Breast epithelium (tissue), 4 donors: ENCODE data around the gene KIAA0753. TPM values are rescaled to one million over a fixed set of nuclear protein-coding genes. Genes with fewer than 3 reads are reported as not detected.

Experiments
- DNase-seq, 2 donors: peaks; one replicate each; pipeline ENCODE4 v3.0.0-alpha.2; 2019; ENCODE audit warnings: low spot score in 2 of 2
- H3K27ac ChIP-seq, 2 donors: fragments of 200-600 bp; sonication (generic) in 1 of 2; one replicate each; pipeline ENCODE4 v1.5.1; 2016 to 2019; ENCODE audit warnings: mild to moderate bottlenecking in 1 of 2
- H3K27me3 ChIP-seq, 2 donors: fragments of 200-600 bp; sonication (generic) in 1 of 2; one replicate each; pipeline versions ENCODE4 v1.5.1 to v1.6.0; 2017 to 2019; ENCODE audit warnings: control low read depth in 1 of 2, mild to moderate bottlenecking in 1 of 2
- H3K36me3 ChIP-seq: fragments of 200-600 bp; one replicate; pipeline ENCODE4 v1.5.1; 2019
- H3K4me1 ChIP-seq, 2 donors: fragments of 200-600 bp; sonication (generic); one replicate each; pipeline ENCODE4 v1.5.1; 2016 to 2019; ENCODE audit warnings: control low read depth in 1 of 2
- H3K4me3 ChIP-seq, 3 donors: fragments of 200-600 bp; sonication (generic); 1 replicate in 2 of 3; 2 replicates in 1 of 3; pipeline ENCODE4 v1.5.1; 2016 to 2019; ENCODE audit warnings: mild to moderate bottlenecking in 3 of 3, moderate library complexity in 2 of 3
- H3K9me3 ChIP-seq, 2 donors: fragments of 200-600 bp; sonication (generic) in 1 of 2; one replicate each; pipeline ENCODE4 v1.5.1; 2016 to 2019; ENCODE audit warnings: control low read depth in 1 of 2
- POLR2A ChIP-seq: fragments of 450-650 bp; IDR thresholded peaks from one replicate; pipeline ENCODE4 v1.6.1; 2016; ENCODE audit warnings: antibody characterized with exemption, mild to moderate bottlenecking, moderate library complexity
- POLR2AphosphoS5 ChIP-seq, 3 donors: sonication (generic); formaldehyde crosslinking; IDR thresholded peaks; one replicate each; pipeline ENCODE4 v1.6.1; 2017; ENCODE audit warnings: antibody characterized with exemption in 3 of 3
- intact Hi-C: fragments of 100-400 bp; cut with DNase I; formaldehyde crosslinking; loops from one replicate; pipeline ENCODE4 v1.15.1; 2023; ENCODE audit warnings: low total_unique reads
- total RNA-seq, 3 donors: library from RNA; depleted of rRNA; stranded (reverse); fragments of >200 nt; gene quantifications; one replicate each; pipeline ENCODE4 v1.1.0, GENCODE V29; 2016
- TF ChIP-seq, protein P1 (sequence below), 3 donors: fragments of 450-650 bp; IDR thresholded peaks; one replicate each; pipeline ENCODE4 v1.5.1; 2016 to 2017; ENCODE audit warnings: antibody characterized with exemption in 3 of 3, mild to moderate bottlenecking in 3 of 3, moderate library complexity in 3 of 3

Gene KIAA0753
- total RNA-seq, 3 donors from 2014 or later = 10.1 to 26.5 (median 25.6) TPM

DNA sequence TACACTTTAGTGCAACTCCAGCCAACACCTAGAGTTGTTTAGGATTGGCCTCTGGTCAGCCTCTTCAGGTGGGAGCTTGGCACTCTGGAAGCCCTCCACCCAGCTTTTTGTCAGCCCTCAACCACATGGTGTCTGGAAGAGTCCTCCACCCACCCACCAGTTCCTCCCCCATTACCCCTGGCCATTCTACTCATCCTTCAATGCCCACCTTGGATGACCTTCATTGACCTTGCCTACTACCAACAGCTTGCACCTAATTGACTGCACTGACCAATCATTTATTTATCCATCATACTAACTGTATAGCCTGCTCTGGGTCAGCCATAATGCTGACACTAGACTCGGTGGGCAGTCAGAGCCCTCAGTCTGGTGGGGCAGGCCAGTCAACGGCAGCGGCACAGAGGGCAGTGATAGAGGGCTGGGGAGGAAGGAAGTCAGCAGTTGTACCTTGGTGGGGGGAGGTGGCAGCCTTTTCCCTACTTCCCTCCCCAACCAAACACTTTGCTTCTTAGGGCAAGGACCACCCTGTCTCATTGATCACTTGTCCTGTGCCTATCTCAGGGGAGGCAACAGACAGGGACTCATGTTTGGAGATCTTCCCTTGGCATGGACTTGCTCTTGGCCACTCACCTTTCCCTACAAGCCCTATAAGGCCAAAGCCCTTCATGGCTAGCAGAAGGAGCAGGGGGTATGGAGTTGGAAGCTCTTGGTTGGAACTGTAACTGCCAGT lies 43.4 kb upstream of the KIAA0753 start:
- no peak for DNase-seq
- no peaks in the 10 kb centered on the region for H3K4me1 ChIP-seq
- intact Hi-C loops = no loop called here
- no peak overlapping the region for H3K27ac ChIP-seq
- no peaks in the 10 kb centered on the region for H3K27me3 ChIP-seq
- no peaks in the 10 kb centered on the region for H3K36me3 ChIP-seq
- no peak for TF ChIP-seq POLR2A
- TF ChIP-seq, protein P1, sequence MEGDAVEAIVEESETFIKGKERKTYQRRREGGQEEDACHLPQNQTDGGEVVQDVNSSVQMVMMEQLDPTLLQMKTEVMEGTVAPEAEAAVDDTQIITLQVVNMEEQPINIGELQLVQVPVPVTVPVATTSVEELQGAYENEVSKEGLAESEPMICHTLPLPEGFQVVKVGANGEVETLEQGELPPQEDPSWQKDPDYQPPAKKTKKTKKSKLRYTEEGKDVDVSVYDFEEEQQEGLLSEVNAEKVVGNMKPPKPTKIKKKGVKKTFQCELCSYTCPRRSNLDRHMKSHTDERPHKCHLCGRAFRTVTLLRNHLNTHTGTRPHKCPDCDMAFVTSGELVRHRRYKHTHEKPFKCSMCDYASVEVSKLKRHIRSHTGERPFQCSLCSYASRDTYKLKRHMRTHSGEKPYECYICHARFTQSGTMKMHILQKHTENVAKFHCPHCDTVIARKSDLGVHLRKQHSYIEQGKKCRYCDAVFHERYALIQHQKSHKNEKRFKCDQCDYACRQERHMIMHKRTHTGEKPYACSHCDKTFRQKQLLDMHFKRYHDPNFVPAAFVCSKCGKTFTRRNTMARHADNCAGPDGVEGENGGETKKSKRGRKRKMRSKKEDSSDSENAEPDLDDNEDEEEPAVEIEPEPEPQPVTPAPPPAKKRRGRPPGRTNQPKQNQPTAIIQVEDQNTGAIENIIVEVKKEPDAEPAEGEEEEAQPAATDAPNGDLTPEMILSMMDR (IDR thresholded peaks at IDR 0.05) = no peak
- TF ChIP-seq POLR2AphosphoS5 (IDR thresholded peaks at IDR 0.05) = no peak
- no peak overlapping the region for H3K4me3 ChIP-seq
- no peaks in the 10 kb centered on the region for H3K9me3 ChIP-seq

DNA sequence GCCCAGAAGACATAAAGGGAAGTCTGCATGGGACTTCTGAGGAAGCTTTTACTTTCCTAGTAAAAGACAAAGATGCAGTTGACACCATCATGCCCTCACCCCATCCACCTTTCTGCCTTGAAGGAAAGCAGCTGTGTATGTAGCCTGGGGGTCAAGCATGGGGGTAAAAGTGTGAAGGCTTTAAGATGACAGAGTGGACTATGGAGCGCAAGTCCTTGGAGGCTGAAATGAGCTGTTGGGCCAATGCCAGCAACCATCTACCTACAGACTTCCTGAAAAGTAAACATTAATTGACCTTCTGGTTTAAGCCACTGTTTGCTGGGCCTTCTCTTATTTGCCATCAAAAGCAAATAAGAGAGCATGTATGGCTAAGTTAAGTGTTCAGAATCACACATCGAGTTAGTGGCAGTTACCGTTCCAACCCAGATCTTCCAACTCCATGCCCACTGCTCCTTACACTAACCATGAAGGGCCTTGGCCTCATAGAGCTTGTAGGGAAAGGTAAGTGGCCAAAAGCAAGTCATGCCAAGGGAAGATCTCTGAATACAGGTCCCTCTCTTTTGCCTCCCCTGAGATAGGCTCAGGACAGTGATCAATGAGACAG lies 42.7 kb upstream of the KIAA0753 start:
- TF ChIP-seq, protein P1 (IDR thresholded peaks at IDR 0.05) = no peak
- TF ChIP-seq POLR2AphosphoS5 (IDR thresholded peaks at IDR 0.05) = no peak
- no peak for TF ChIP-seq POLR2A
- Histone ChIP-seq H3K27me3 (no peaks in the 10 kb centered on the region), H3K27ac (no peak overlapping the region), H3K9me3 (no peaks in the 10 kb centered on the region), H3K4me1 (no peaks in the 10 kb centered on the region), H3K36me3 (no peaks in the 10 kb centered on the region), H3K4me3 (no peak overlapping the region)
- DNase-seq = no peak
- intact Hi-C loops = no loop called here

DNA sequence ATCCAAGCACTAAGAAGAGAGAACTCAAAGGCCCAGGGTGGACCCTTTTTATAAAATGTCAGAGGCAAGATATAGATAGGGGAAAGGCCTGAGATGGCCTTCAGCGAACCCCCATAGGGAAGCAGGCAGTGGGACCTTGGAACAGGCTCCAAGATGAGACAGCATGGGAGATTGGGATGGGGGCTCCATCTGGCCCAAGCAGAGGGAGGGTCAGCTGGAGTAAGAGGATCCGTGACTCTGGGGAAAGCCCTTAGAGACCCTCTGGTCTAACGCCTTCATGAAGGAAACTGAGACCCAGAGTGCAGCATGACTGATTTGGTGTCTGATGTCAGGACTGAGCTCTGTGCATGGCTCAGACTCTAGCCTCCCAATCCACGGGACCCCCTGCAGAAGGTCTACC lies 41.8 kb upstream of the KIAA0753 start:
- Histone ChIP-seq H3K36me3 (no peaks in the 10 kb centered on the region), H3K27me3 (no peaks in the 10 kb centered on the region), H3K4me1 (no peaks in the 10 kb centered on the region), H3K4me3 (no peak overlapping the region), H3K9me3 (no peaks in the 10 kb centered on the region), H3K27ac (no peak overlapping the region)
- intact Hi-C loops = no loop called here
- no peak for TF ChIP-seq POLR2A
- TF ChIP-seq, protein P1 (IDR thresholded peaks at IDR 0.05) = no peak
- TF ChIP-seq POLR2AphosphoS5 (IDR thresholded peaks at IDR 0.05) = no peak
- DNase-seq = no peak

DNA sequence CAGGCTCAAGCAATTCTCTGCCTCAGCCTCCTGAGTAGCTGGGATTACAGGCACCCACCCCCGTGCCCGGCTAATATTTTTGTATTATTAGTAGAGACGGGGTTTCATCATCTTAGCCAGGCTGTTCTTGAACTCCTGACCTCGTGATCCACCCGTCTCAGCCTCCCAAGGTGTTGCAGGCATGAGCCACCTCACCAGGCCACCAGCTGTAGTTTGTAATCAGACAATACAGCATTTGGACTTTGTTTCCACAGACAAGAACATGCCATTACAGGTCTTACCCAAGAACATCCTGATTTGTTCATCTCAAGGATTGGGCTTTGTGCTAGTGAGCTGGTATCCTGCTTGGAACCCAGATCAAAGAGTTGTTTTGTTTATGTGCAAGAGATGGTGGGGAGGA lies 41.2 kb upstream of the KIAA0753 start:
- DNase-seq = no peak
- intact Hi-C loops = no loop called here
- TF ChIP-seq, protein P1 (IDR thresholded peaks at IDR 0.05) = no peak
- TF ChIP-seq POLR2AphosphoS5 (IDR thresholded peaks at IDR 0.05) = no peak
- no peak for TF ChIP-seq POLR2A
- Histone ChIP-seq H3K27ac (no peak overlapping the region), H3K36me3 (no peaks in the 10 kb centered on the region), H3K4me1 (no peaks in the 10 kb centered on the region), H3K4me3 (no peak overlapping the region), H3K9me3 (no peaks in the 10 kb centered on the region), H3K27me3 (no peaks in the 10 kb centered on the region)

DNA sequence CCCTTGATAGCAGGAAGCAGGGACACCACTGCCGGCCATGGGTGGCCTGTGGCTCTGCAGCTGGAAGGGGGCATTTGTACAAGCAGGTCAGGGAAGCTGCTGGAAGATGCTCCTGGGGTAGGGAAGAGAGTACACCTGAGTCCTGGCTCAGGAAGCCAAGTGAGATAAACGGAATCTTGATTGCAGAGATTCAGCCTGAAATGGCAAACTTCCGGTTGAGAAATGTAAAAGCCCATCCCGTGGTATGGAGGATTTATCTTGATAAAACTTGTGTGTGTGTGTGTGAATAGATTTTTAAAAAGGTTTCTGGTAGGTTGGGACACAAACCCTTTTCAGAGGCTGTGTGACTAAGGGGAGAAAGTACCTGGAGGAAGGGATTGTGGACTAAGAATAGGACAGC lies 40.7 kb upstream of the KIAA0753 start:
- H3K36me3 ChIP-seq = no peaks in the 10 kb centered on the region
- no peaks in the 10 kb centered on the region for H3K9me3 ChIP-seq
- TF ChIP-seq POLR2AphosphoS5 (IDR thresholded peaks at IDR 0.05) (no peak), POLR2A (no peak)
- TF ChIP-seq, protein P1 (IDR thresholded peaks at IDR 0.05) = no peak
- no peak for DNase-seq
- no peaks in the 10 kb centered on the region for H3K27me3 ChIP-seq
- intact Hi-C loops = no loop called here
- H3K27ac ChIP-seq = no peak overlapping the region
- H3K4me3 ChIP-seq = no peak overlapping the region
- H3K4me1 ChIP-seq = no peaks in the 10 kb centered on the region
